Psoas muscle (tissue), 8 donors: ENCODE measurements around the gene FNBP1. TPM values are rescaled to one million over a fixed set of nuclear protein-coding genes. Genes with fewer than 3 reads are reported as not detected.
A peak's percentile ranks its signal among the peaks of the same experiment; 100 is the strongest.

Experiments used
- ATAC-seq, 4 donors: fragments of 200-7000 bp; cut with Tn5 transposase; one replicate each; pipeline ENCODE4 v1.9.1; 2020; ENCODE audit warnings: moderate library complexity in 3 of 4, mild to moderate bottlenecking in 2 of 4
- DNase-seq, 2 donors: peaks; one replicate each; pipeline ENCODE4 v3.0.0-alpha.2; 2020
- H3K27ac ChIP-seq: fragments of 200-600 bp; one replicate; pipeline ENCODE4 v1.8.0; 2022
- H3K27me3 ChIP-seq, 3 donors: fragments of 200-600 bp in 1 of 3; one replicate each; pipeline versions ENCODE4 v1.6.1 to v1.8.0; 2013 to 2022; ENCODE audit warnings: low read length in 2 of 3, mild to moderate bottlenecking in 2 of 3, moderate library complexity in 1 of 3; ENCODE audit not compliant: insufficient read depth in 3 of 3
- H3K36me3 ChIP-seq, 2 donors: fragments of 200-600 bp in 1 of 2; one replicate each; pipeline versions ENCODE4 v1.6.1 to v1.8.0; 2013 to 2022; ENCODE audit warnings: low read depth in 1 of 2, mild to moderate bottlenecking in 1 of 2, moderate library complexity in 1 of 2; ENCODE audit not compliant: insufficient read depth in 1 of 2
- H3K4me1 ChIP-seq: fragments of 200-600 bp; one replicate; pipeline ENCODE4 v1.8.0; 2022
- H3K4me3 ChIP-seq: fragments of 200-600 bp; one replicate; pipeline ENCODE4 v1.8.0; 2022; ENCODE audit warnings: mild to moderate bottlenecking
- H3K9me3 ChIP-seq: fragments of 200-600 bp; one replicate; pipeline ENCODE4 v1.8.0; 2022
- CTCF ChIP-seq: fragments of 200-600 bp; IDR thresholded peaks from one replicate; pipeline ENCODE4 v1.8.0; 2022; ENCODE audit warnings: antibody characterized with exemption
- WGBS, 3 donors: extraction: QIAGEN DNeasy Blood & Tissue Kit; methylation state at CpG; one replicate each; pipeline versions ENCODE4 v1.1.6 to v1.1.7; 2013; 5-methylcytosine and 5-hydroxymethylcytosine counted together
- intact Hi-C, 2 donors: fragments of 100-400 bp; cut with DNase I; formaldehyde crosslinking; loops; one replicate each; pipeline versions ENCODE4 v1.11.0 to v1.14.2; 2022
- polyA plus RNA-seq, 3 donors: library from polyadenylated mRNA; stranded (reverse); fragments of 200-250 nt; gene quantifications; one replicate each; pipeline ENCODE4 v1.2.3, GENCODE V29; 2013
- total RNA-seq, 4 donors: library from RNA; stranded (reverse); fragmentation: NEBNext Ultra II Directional in 2 of 4; extraction: Animal tissue kit (Norgen Biotek cat#: 25700) in 2 of 4; gene quantifications; one replicate each; pipeline versions ENCODE4 v1.2.1 to v1.2.4, GENCODE V29; 2021 to 2023
- donor health status: healthy with polysubstance abuse.
- donor health status: DM: no; HTN: no; CAD: no; lungs with moderate emphysema.
- donor health status: Bipolar disorder and iron deficiency.
- donor health status: healthy.
- donor health status: DM: yes; HTN: yes; CAD: no.
- donor health status: DM: no; HTN: no; CAD: no.
- donor health status: DM: no; HTN: no; CAD: no.
- donor health status: DM: yes; HTN: yes; CAD: no.

Gene FNBP1
- total and polyA plus RNA-seq, 7 donors: 4.6 to 30.5 (median 27.2) TPM

GRCh38 chr9:129875181-129875611, 167.8 kb downstream of the FNBP1 start:
- Histone ChIP-seq H3K9me3 (no peaks in the 10 kb centered on the region), H3K27ac (no peak overlapping the region), H3K4me1 (no peaks in the 10 kb centered on the region), H3K27me3 (no peaks in the 10 kb centered on the region), H3K36me3 (peaks cover 0 to 19% of the 10 kb centered on the region in 2 donors), H3K4me3 (no peak overlapping the region)
- intact Hi-C loops: no loop called here
- no peak for TF ChIP-seq CTCF
- no peak for ATAC-seq
- peak in 1 of 2 donors; percentile 49 for DNase-seq
- 84 to 90% (median 88%) methylated on average over 23 of the region's 23 CpGs for whole genome bisulfite sequencing, 3 donors

DNA sequence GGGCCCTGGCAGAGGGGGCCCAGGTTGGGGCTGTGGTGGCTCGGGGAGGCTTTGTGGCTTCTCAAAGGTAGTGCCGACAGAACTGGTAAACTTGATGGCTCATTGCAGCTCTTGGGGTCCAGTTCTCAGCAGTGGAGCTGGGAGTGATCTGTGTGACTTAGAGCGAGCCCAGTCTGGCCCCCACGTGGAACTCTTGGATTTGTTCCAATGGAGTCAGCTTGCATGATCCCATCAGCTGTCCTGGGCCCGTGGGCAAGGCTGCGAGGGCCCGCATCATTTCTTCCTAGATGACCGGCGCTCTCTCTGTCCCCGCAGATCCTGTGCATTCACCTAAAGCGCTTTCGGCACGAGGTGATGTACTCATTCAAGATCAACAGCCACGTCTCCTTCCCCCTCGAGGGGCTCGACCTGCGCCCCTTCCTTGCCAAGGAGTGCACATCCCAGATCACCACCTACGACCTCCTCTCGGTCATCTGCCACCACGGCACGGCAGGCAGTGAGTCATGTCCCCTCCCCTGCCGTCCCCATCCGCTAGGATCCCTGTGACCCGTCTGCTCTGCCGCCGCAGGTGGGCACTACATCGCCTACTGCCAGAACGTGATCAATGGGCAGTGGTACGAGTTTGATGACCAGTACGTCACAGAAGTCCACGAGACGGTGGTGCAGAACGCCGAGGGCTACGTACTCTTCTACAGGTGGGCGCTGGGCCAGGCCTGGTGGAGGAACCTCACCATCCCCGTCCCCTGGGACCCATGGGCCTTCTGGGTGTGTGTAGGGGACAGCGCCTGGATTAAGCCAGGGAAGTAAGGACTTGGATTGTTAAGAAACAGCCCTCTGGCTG, 168.5 kb downstream of the FNBP1 start:
- ATAC-seq (peak in 3 of 4 donors; percentile 55 to 78 (median 71)), DNase-seq (peak in 1 of 2 donors; percentile 43)
- Histone ChIP-seq H3K4me3 (no peak overlapping the region), H3K9me3 (no peaks in the 10 kb centered on the region), H3K27me3 (no peaks in the 10 kb centered on the region), H3K27ac (no peak overlapping the region), H3K36me3 (peaks cover 0 to 12% of the 10 kb centered on the region in 2 donors), H3K4me1 (no peaks in the 10 kb centered on the region)
- no peak for TF ChIP-seq CTCF
- intact Hi-C loops: no loop called here
- 80 to 82% (median 81%) methylated on average over 38 of the region's 38 CpGs for WGBS, 3 donors

DNA sequence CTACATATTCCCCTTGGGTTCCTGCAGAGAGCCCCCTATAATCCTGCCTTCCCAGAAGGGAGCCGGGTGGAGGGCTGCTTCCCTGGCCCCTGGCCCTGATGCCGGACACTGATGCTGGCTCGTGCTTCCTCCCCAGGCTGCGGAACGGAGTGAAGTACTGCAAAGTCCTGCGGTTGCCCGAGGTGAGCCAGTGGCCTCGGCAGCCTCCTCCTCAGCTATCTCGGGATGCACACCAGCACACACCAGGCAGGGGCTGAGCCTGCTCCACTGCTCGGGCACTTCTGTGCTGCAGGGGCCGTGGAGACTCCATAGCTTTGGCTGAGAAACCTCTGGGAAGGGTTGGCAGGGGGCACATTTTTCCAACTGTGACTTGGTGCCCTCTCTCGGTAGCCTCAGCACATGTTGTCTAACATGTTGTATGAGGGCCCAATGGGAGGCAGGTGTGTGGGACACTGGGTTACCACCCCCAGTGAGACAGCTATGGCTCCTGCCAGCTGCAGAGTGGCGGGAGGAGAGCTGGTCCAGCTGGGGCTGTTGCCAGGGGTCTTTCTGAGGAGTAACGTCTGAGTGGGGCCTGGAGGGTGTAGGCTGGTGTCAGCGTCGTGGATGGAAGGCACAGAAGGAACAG, 169.3 kb downstream of the FNBP1 start:
- WGBS, 3 donors: 68 to 79% (median 75%) methylated on average over 16 of the region's 16 CpGs

DNA sequence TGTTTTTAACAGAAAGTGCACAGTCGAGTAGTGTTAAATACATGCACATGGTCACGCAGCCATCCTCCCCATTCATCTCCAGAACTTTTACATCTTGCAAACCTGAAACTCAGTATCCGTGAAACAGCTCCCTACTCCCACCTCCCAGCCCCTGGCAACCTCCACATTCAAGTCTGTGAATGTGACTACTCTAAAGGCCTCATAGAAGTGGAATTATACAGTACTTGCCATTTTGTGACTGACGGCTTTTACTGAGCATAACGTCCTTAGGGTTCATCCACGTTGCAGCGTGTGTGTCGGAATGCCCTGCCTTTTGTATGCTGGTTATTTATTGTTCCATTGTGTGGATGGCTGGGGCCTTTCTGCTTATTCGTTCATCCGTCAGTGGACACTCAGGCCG, 171.9 kb downstream of the FNBP1 start:
- H3K27ac ChIP-seq: no peak overlapping the region
- H3K36me3 ChIP-seq: peaks cover 0 to 34% of the 10 kb centered on the region in 2 donors
- no peaks in the 10 kb centered on the region for H3K27me3 ChIP-seq
- no peak for DNase-seq
- 89 to 91% (median 91%) methylated on average over 10 to 11 of the region's 11 CpGs for WGBS, 3 donors
- no peak overlapping the region for H3K4me3 ChIP-seq
- no peaks in the 10 kb centered on the region for H3K9me3 ChIP-seq
- no peak for ATAC-seq
- no peak for TF ChIP-seq CTCF
- intact Hi-C loops: no loop called here
- no peaks in the 10 kb centered on the region for H3K4me1 ChIP-seq

More for the DNA sequence above, 169.3 kb downstream of the FNBP1 start:
- H3K4me3 ChIP-seq: no peak overlapping the region
- no peaks in the 10 kb centered on the region for H3K27me3 ChIP-seq
- H3K4me1 ChIP-seq: no peaks in the 10 kb centered on the region
- no peak for ATAC-seq
- TF ChIP-seq CTCF: no peak
- H3K9me3 ChIP-seq: no peaks in the 10 kb centered on the region
- intact Hi-C loops: no loop called here
- H3K27ac ChIP-seq: no peak overlapping the region
- peaks cover 0 to 10% of the 10 kb centered on the region in 2 donors for H3K36me3 ChIP-seq
- DNase-seq: peak in 1 of 2 donors; percentile 38
